ENCODE measurements around the gene GNB5.
"Not testable (repeated sequence)": the region's sequence is repeated elsewhere in the genome, so short reads cannot be mapped to it uniquely, and the experiment has no call there.

Gene GNB5

GRCh38 chr15:52086011-52086786 lies 105.0 kb downstream of the GNB5 start:
- peak; percentile 32 for DNase-seq

GRCh38 chr15:52085299-52085698 lies 105.9 kb downstream of the GNB5 start:
- no peak for DNase-seq

- no peak for DNase-seq
These were observed 107.6 kb downstream of the GNB5 start for GRCh38 chr15:52083603-52084002.

- not testable (repeated sequence) for DNase-seq
These were observed 108.2 kb downstream of the GNB5 start for GRCh38 chr15:52083037-52083359.

- DNase-seq: peak; percentile 51
These were observed 108.8 kb downstream of the GNB5 start for GRCh38 chr15:52082197-52083036.

GRCh38 chr15:52080706-52081392 lies 110.3 kb downstream of the GNB5 start:
- no peak for DNase-seq

GRCh38 chr15:52080031-52080430 lies 111.2 kb downstream of the GNB5 start:
- DNase-seq: no peak

- peak; percentile 86 for DNase-seq
These were observed 112.1 kb downstream of the GNB5 start for GRCh38 chr15:52078876-52079700.

- DNase-seq: no peak
These were observed 112.9 kb downstream of the GNB5 start for GRCh38 chr15:52078197-52078875.

GRCh38 chr15:52076889-52077781 lies 114.1 kb downstream of the GNB5 start:
- DNase-seq: peak; percentile 36

GRCh38 chr15:52071570-52071969 lies 119.6 kb downstream of the GNB5 start:
- DNase-seq: no peak

GRCh38 chr15:52069559-52069958 lies 121.6 kb downstream of the GNB5 start:
- no peak for DNase-seq

- no peak for DNase-seq
These were observed 123.1 kb downstream of the GNB5 start for GRCh38 chr15:52068004-52068615.

GRCh38 chr15:52067545-52067926 lies 123.7 kb downstream of the GNB5 start:
- DNase-seq: no peak

GRCh38 chr15:52066842-52067544 lies 124.2 kb downstream of the GNB5 start:
- DNase-seq: no peak
